HepG2 (cell line): ENCODE measurements around the gene PPIB. TPM values are rescaled to one million over a fixed set of nuclear protein-coding genes. Genes with fewer than 3 reads are reported as not detected.

ENCODE experiments used
- ATAC-seq: fragments of 200-7000 bp; cut with Tn5 transposase; 3 replicates; pipeline ENCODE4 v1.9.1; 2020; ENCODE audit warnings: mild to moderate bottlenecking, moderate library complexity
- BruUV-seq: library from RNA; stranded (reverse); fragments of 400-500 nt; replicated peaks from 2 replicates; lab custom pipeline; 2021; lab: Mats Ljungman, UMichigan
- CTCF ChIA-PET: fragments of 300-600 bp; formaldehyde crosslinking; extraction: SDS; loops from one replicate; lab custom pipeline; 2021; ENCODE audit warnings: low total read pairs, inconsistent platforms, low intra/inter-chr PET ratio; lab: Yijun Ruan, JAX
- POLR2A ChIA-PET: fragments of 350-600 bp; sonication (Branson Sonifier 250); formaldehyde crosslinking; loops from one replicate; lab custom pipeline; 2020; ENCODE audit warnings: antibody characterized with exemption, inconsistent platforms; lab: Yijun Ruan, JAX
- DNase-seq: peaks from one replicate; pipeline ENCODE4 v3.0.0-alpha.2; 2015; ENCODE audit warnings: low spot score
- FAIRE-seq: peaks from 3 replicates; lab custom pipeline; 2011; peaks lifted over from hg19 to GRCh38; lab: Jason Lieb, UNC
- H2AFZ ChIP-seq: one replicate; pipeline ENCODE4 v1.6.1; 2011; ENCODE audit warnings: low read length, inconsistent platforms
- H3K27ac ChIP-seq: fragments of 300-600 bp; 3 replicates; pipeline ENCODE4 v1.8.0; 2011; ENCODE audit warnings: mixed run types, mild to moderate bottlenecking, mixed read lengths, low read length, inconsistent platforms; ENCODE audit not compliant: insufficient read depth; ENCODE audit errors: extremely low read length
- H3K27me3 ChIP-seq, 2 experiments: fragments of 200-600 bp in 1 of 2; 2 replicates in 1 of 2; 3 replicates in 1 of 2; pipeline versions ENCODE4 v1.6.0 to v1.8.0; 2011; ENCODE audit warnings: low read length in 2 of 2, mild to moderate bottlenecking in 2 of 2, moderate library complexity in 2 of 2, inconsistent platforms in 1 of 2; ENCODE audit not compliant: insufficient read depth in 2 of 2, control insufficient read depth in 1 of 2
- H3K36me3 ChIP-seq, 2 experiments: fragments of 200-600 bp in 1 of 2; replicated peaks in 1 of 2; 2 replicates in 1 of 2; 3 replicates in 1 of 2; pipeline versions ENCODE4 v1.5.1 to v1.8.0; 2011; ENCODE audit warnings: low read length in 2 of 2, inconsistent platforms in 1 of 2; ENCODE audit not compliant: insufficient read depth in 2 of 2, control insufficient read depth in 1 of 2
- H3K4me1 ChIP-seq: 2 replicates; pipeline ENCODE4 v1.5.1; 2012; ENCODE audit warnings: low read length, inconsistent platforms; ENCODE audit not compliant: insufficient read depth
- H3K4me2 ChIP-seq: 2 replicates; pipeline ENCODE4 v1.6.0; 2011; ENCODE audit warnings: low read depth, low read length, inconsistent platforms
- H3K4me3 ChIP-seq, 3 experiments: fragments of 200-600 bp in 1 of 3; sonication (generic), shearing (Covaris generic) in 1 of 3; replicated peaks in 1 of 3; 2 replicates each; pipeline ENCODE4 v1.5.1; 2011 to 2016; ENCODE audit warnings: low read length in 3 of 3, inconsistent platforms in 2 of 3, low read depth in 2 of 3, mild to moderate bottlenecking in 2 of 3, control low read depth in 1 of 3, mixed read lengths in 1 of 3; ENCODE audit not compliant: insufficient read depth in 1 of 3
- H3K79me2 ChIP-seq: one replicate; pipeline ENCODE4 v1.6.1; 2011; ENCODE audit warnings: low read length, inconsistent platforms; ENCODE audit not compliant: insufficient read depth
- H3K9ac ChIP-seq: 2 replicates; pipeline ENCODE4 v1.6.0; 2011; ENCODE audit warnings: mild to moderate bottlenecking, low read depth, low read length, inconsistent platforms; ENCODE audit not compliant: insufficient read depth
- H3K9me3 ChIP-seq: 2 replicates; pipeline ENCODE4 v1.5.1; 2012; ENCODE audit warnings: mild to moderate bottlenecking, low read length
- H4K20me1 ChIP-seq: 2 replicates; pipeline ENCODE4 v1.6.0; 2011; ENCODE audit warnings: inconsistent platforms, mild to moderate bottlenecking, low read length, moderate library complexity; ENCODE audit not compliant: insufficient read depth
- ELF3 ChIP-seq: IDR thresholded peaks from 2 replicates; pipeline ENCODE4 v1.6.1; 2016; ENCODE audit warnings: missing genetic modification reagents, missing compliant biosample characterization
- GTF3A ChIP-seq: sonication (generic); formaldehyde crosslinking; conservative IDR thresholded peaks from 2 replicates; pipeline ENCODE4 v1.4.0; 2020; ENCODE audit warnings: mild to moderate bottlenecking, missing genetic modification reagents
- RXRA ChIP-seq: sonication (generic); formaldehyde crosslinking; IDR thresholded peaks from 2 replicates; pipeline ENCODE4 v1.5.1; 2020; ENCODE audit warnings: missing genetic modification reagents
- TMF1 ChIP-seq: sonication (generic); formaldehyde crosslinking; IDR thresholded peaks from 2 replicates; pipeline ENCODE4 v1.8.1; 2022; ENCODE audit warnings: low read depth, missing genetic modification reagents
- ZBTB42 ChIP-seq: sonication (generic); formaldehyde crosslinking; IDR thresholded peaks from 2 replicates; pipeline ENCODE4 v1.5.0; 2020; ENCODE audit warnings: mild to moderate bottlenecking, missing genetic modification reagents
- ZFX ChIP-seq: sonication (generic); formaldehyde crosslinking; IDR thresholded peaks from 2 replicates; pipeline ENCODE4 v1.4.0; 2020; ENCODE audit warnings: mild to moderate bottlenecking, low read depth, missing genetic modification reagents, moderate library complexity
- ZNF260 ChIP-seq: sonication (generic); formaldehyde crosslinking; IDR thresholded peaks from 2 replicates; pipeline ENCODE4 v1.4.0; 2020; ENCODE audit warnings: missing genetic modification reagents, low read depth, mild to moderate bottlenecking, borderline replicate concordance
- ZNF329 ChIP-seq: sonication (generic); formaldehyde crosslinking; IDR thresholded peaks from 2 replicates; pipeline ENCODE4 v1.9.0; 2021; ENCODE audit warnings: low read depth, mild to moderate bottlenecking, missing genetic modification reagents
- ZNF446 ChIP-seq: sonication (generic); formaldehyde crosslinking; IDR thresholded peaks from 2 replicates; pipeline ENCODE4 v1.5.0; 2020; ENCODE audit warnings: mild to moderate bottlenecking, missing genetic modification reagents
- WGBS: methylation state at CpG from one replicate; pipeline ENCODE4 v1.1.6; 2017; ENCODE audit warnings: low lambda C conversion rate; 5-methylcytosine and 5-hydroxymethylcytosine counted together
- in situ Hi-C: cut with HindIII; loops from 2 replicates; pipeline ENCODE4 v1.10.0; 2017; ENCODE audit warnings: low pct_unique_long_range_greater_than_20kb; ENCODE audit not compliant: extremely low pct_ligation_motif_present
- intact Hi-C: fragments of 100-400 bp; cut with micrococcal nuclease; formaldehyde crosslinking; loops from one replicate; pipeline ENCODE4 v1.10.0; 2022; ENCODE audit not compliant: unreplicated experiment
- polyA plus RNA-seq, 8 experiments: library from polyadenylated mRNA; depleted of rRNA in 3 of 8; stranded (reverse) in 7 of 8; unstranded in 1 of 8; fragments of >200 nt; fragmentation: Illumina TruSeq in 4 of 8; extraction: Trizol in 4 of 8; gene quantifications; 2 replicates each; pipeline versions ENCODE4 v1.2.1 to v1.2.3, GENCODE V29; 2011 to 2016; ENCODE audit warnings: low read depth in 4 of 8, missing spikeins in 1 of 8, mixed read lengths in 1 of 8; ENCODE audit not compliant: insufficient read depth in 1 of 8
- total RNA-seq, 5 experiments: library from RNA; depleted of rRNA; stranded (reverse); fragments of >200 nt; fragmentation: Illumina TruSeq; extraction: Trizol; gene quantifications; 2 replicates each; pipeline ENCODE4 v1.2.3, GENCODE V29; 2016; ENCODE audit warnings: low read depth in 1 of 5
- TF ChIP-seq, protein P1 (sequence below): sonication (generic); formaldehyde crosslinking; conservative IDR thresholded peaks from 2 replicates; pipeline ENCODE4 v1.4.0; 2020; ENCODE audit warnings: mild to moderate bottlenecking, missing genetic modification reagents, moderate library complexity
- TF ChIP-seq, protein P2 (sequence below): sonication (generic); formaldehyde crosslinking; IDR thresholded peaks from 2 replicates; pipeline ENCODE4 v1.4.0; 2020; ENCODE audit warnings: mild to moderate bottlenecking, low read depth, missing genetic modification reagents

Gene PPIB
- total and polyA plus RNA-seq, 2 of the 13 experiments (the other 11 are each of a cell fraction or from before 2014, with no cell fraction given): 780 to 882 TPM

DNA sequence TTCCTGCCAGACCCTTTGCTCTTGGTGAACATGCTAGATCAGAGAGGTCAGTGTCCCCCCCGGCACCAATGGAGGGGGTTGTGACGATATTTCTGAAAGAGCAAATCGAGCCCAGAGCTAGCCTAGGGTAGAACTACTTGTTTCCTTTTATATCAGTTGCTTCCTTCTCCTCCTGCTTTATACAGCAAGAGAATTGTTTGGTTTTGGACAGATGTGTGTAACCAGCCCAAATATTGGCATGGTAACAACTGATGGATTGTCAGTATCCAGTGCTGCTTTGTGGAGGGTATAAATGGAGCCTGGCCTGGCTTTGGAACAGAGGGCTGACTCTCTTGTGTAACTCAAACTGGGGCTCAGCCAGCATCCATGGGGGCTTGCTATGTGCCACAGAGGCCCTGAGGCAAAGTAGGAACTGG is 39.9 kb downstream of the PPIB start (continued):
- TF ChIP-seq, protein P1, sequence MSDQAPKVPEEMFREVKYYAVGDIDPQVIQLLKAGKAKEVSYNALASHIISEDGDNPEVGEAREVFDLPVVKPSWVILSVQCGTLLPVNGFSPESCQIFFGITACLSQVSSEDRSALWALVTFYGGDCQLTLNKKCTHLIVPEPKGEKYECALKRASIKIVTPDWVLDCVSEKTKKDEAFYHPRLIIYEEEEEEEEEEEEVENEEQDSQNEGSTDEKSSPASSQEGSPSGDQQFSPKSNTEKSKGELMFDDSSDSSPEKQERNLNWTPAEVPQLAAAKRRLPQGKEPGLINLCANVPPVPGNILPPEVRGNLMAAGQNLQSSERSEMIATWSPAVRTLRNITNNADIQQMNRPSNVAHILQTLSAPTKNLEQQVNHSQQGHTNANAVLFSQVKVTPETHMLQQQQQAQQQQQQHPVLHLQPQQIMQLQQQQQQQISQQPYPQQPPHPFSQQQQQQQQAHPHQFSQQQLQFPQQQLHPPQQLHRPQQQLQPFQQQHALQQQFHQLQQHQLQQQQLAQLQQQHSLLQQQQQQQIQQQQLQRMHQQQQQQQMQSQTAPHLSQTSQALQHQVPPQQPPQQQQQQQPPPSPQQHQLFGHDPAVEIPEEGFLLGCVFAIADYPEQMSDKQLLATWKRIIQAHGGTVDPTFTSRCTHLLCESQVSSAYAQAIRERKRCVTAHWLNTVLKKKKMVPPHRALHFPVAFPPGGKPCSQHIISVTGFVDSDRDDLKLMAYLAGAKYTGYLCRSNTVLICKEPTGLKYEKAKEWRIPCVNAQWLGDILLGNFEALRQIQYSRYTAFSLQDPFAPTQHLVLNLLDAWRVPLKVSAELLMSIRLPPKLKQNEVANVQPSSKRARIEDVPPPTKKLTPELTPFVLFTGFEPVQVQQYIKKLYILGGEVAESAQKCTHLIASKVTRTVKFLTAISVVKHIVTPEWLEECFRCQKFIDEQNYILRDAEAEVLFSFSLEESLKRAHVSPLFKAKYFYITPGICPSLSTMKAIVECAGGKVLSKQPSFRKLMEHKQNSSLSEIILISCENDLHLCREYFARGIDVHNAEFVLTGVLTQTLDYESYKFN (CRISPR knock-in tag): no peak
- TF ChIP-seq RXRA (CRISPR knock-in tag): no peak

- peaks cover 24 to 86% of the 10 kb centered on the region in 2 experiments for H3K36me3 ChIP-seq
- H3K4me1 ChIP-seq: no peaks in the 10 kb centered on the region
- CTCF ChIA-PET: no interaction called here
- no peak overlapping the region for H3K4me2 ChIP-seq
- intact Hi-C loops (no loop called here), in situ Hi-C loops (no loop called here)
- WGBS: 100% methylated on average over 1 of the region's 1 CpG
- TSS peak; percentile 19 for BruUV-seq
- ATAC-seq (no peak), FAIRE-seq (no peak), DNase-seq (no peak)
- H3K27me3 ChIP-seq: no peaks in the 10 kb centered on the region
- no peak overlapping the region for H3K9ac ChIP-seq
- no peak overlapping the region for H2AFZ ChIP-seq
- H4K20me1 ChIP-seq: no peaks in the 10 kb centered on the region
- H3K4me3 ChIP-seq: no peak overlapping the region
- TF ChIP-seq ZNF329 (CRISPR knock-in tag) (no peak), ZNF260 (CRISPR knock-in tag) (no peak), ZBTB42 (CRISPR knock-in tag) (no peak), ELF3 (CRISPR knock-in tag) (no peak), ZNF446 (CRISPR knock-in tag) (no peak), TMF1 (no peak), ZFX (CRISPR knock-in tag) (no peak), GTF3A (CRISPR knock-in tag) (no peak)
- TF ChIP-seq, protein P2, sequence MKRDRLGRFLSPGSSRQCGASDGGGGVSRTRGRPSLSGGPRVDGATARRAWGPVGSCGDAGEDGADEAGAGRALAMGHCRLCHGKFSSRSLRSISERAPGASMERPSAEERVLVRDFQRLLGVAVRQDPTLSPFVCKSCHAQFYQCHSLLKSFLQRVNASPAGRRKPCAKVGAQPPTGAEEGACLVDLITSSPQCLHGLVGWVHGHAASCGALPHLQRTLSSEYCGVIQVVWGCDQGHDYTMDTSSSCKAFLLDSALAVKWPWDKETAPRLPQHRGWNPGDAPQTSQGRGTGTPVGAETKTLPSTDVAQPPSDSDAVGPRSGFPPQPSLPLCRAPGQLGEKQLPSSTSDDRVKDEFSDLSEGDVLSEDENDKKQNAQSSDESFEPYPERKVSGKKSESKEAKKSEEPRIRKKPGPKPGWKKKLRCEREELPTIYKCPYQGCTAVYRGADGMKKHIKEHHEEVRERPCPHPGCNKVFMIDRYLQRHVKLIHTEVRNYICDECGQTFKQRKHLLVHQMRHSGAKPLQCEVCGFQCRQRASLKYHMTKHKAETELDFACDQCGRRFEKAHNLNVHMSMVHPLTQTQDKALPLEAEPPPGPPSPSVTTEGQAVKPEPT (CRISPR knock-in tag): no peak
- H3K27ac ChIP-seq: no peak overlapping the region
- POLR2A ChIA-PET: no interaction called here
- no peaks in the 10 kb centered on the region for H3K9me3 ChIP-seq
- H3K79me2 ChIP-seq: peaks cover 3% of the 10 kb centered on the region
Observed at GRCh38 chr15:64122444-64122843, 40.4 kb downstream of the PPIB start.
